Osteoblast (primary cell): ENCODE results near the gene CDC14B. TPM values are rescaled to one million over a fixed set of nuclear protein-coding genes. Genes with fewer than 3 reads are reported as not detected.

ENCODE experiments used
- DNase-seq: peaks from one replicate; pipeline ENCODE4 v3.0.0; 2011; ENCODE audit warnings: low spot score, mixed read lengths; ENCODE audit not compliant: insufficient read length; ENCODE audit errors: missing footprints
- H2AFZ ChIP-seq: 2 replicates; pipeline ENCODE4 v1.6.0; 2011; ENCODE audit warnings: mild to moderate bottlenecking, low read length
- H3K27ac ChIP-seq: 2 replicates; pipeline ENCODE4 v1.5.1; 2011; ENCODE audit warnings: mild to moderate bottlenecking, low read depth, low read length, moderate library complexity
- H3K27me3 ChIP-seq: 2 replicates; pipeline ENCODE4 v1.6.0; 2012; ENCODE audit warnings: mild to moderate bottlenecking, control low read depth, inconsistent platforms, low read length, moderate library complexity; ENCODE audit not compliant: insufficient read depth
- H3K36me3 ChIP-seq: 2 replicates; pipeline ENCODE4 v1.5.1; 2011; ENCODE audit warnings: mild to moderate bottlenecking, low read length, control low read depth, moderate library complexity; ENCODE audit not compliant: insufficient read depth
- H3K4me1 ChIP-seq: 2 replicates; pipeline ENCODE4 v1.5.1; 2011; ENCODE audit warnings: mild to moderate bottlenecking, low read length, control low read depth, moderate library complexity; ENCODE audit not compliant: insufficient read depth
- H3K4me2 ChIP-seq: 2 replicates; pipeline ENCODE4 v1.6.0; 2011; ENCODE audit warnings: mild to moderate bottlenecking, low read length; ENCODE audit not compliant: insufficient read depth
- H3K4me3 ChIP-seq: fragments of 200-600 bp; sonication (generic); 3 replicates; pipeline ENCODE4 v1.5.1; 2012; ENCODE audit warnings: mild to moderate bottlenecking, low read length, inconsistent platforms; ENCODE audit not compliant: insufficient read depth
- H3K79me2 ChIP-seq: 2 replicates; pipeline ENCODE4 v1.6.0; 2012; ENCODE audit warnings: mild to moderate bottlenecking, low read length, control low read depth, inconsistent platforms; ENCODE audit not compliant: insufficient read depth
- H3K9me3 ChIP-seq: 2 replicates; pipeline ENCODE4 v1.5.1; 2011; ENCODE audit warnings: low read depth, low read length, control low read depth
- H4K20me1 ChIP-seq: 2 replicates; pipeline ENCODE4 v1.6.0; 2012; ENCODE audit warnings: mild to moderate bottlenecking, low read length, control low read depth; ENCODE audit not compliant: insufficient read depth
- total RNA-seq: library from RNA; depleted of rRNA; stranded (reverse); fragments of >200 nt; gene quantifications from 2 replicates; pipeline ENCODE4 v1.2.3, GENCODE V29; 2012
- TF ChIP-seq, protein P1 (sequence below): IDR thresholded peaks from 2 replicates; pipeline ENCODE4 v1.5.1; 2011; ENCODE audit warnings: mild to moderate bottlenecking, low read depth, low read length, moderate library complexity; ENCODE audit errors: extremely low read depth

The CDC14B gene
- total RNA-seq, 1 donor, result 43.4 TPM

DNA sequence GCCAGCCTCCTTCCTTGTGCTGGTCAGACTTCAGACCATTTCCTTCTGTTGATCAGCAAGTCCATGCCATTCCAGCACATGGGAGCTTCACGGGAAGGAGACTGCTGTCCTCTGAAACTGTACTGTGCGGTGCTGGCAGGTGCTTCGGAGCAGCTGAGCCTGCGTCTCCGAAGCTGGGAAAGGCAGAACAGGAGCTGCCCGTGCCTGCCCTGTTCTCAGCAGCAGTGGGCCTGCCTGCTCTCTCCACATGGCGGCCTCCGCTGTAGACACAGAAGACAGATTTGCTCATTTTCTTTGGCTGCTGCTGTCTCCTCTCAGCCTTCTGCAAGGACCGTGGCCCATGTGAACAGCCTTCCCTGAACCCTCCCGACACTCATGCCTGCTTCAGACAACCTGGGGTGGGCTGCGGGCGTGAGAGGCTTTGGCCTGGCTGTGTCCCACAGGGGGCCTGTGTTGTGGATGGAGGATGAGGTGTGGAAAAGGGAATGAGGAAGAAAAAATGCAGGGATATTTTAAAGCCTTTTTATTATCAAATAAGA lies 126.6 kb downstream of the CDC14B start:
- peaks cover 31% of the 10 kb centered on the region for H3K36me3 ChIP-seq
- DNase-seq, result no peak
- peaks cover 13% of the 10 kb centered on the region for H3K4me1 ChIP-seq
- H4K20me1 ChIP-seq, result no peaks in the 10 kb centered on the region
- TF ChIP-seq, protein P1, sequence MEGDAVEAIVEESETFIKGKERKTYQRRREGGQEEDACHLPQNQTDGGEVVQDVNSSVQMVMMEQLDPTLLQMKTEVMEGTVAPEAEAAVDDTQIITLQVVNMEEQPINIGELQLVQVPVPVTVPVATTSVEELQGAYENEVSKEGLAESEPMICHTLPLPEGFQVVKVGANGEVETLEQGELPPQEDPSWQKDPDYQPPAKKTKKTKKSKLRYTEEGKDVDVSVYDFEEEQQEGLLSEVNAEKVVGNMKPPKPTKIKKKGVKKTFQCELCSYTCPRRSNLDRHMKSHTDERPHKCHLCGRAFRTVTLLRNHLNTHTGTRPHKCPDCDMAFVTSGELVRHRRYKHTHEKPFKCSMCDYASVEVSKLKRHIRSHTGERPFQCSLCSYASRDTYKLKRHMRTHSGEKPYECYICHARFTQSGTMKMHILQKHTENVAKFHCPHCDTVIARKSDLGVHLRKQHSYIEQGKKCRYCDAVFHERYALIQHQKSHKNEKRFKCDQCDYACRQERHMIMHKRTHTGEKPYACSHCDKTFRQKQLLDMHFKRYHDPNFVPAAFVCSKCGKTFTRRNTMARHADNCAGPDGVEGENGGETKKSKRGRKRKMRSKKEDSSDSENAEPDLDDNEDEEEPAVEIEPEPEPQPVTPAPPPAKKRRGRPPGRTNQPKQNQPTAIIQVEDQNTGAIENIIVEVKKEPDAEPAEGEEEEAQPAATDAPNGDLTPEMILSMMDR, result no peak
- no peaks in the 10 kb centered on the region for H3K79me2 ChIP-seq
- H3K4me3 ChIP-seq, result no peak overlapping the region
- no peak overlapping the region for H3K27ac ChIP-seq
- H3K4me2 ChIP-seq, result no peak overlapping the region
- H3K27me3 ChIP-seq, result no peaks in the 10 kb centered on the region
- H2AFZ ChIP-seq, result no peak overlapping the region
- H3K9me3 ChIP-seq, result no peaks in the 10 kb centered on the region

DNA sequence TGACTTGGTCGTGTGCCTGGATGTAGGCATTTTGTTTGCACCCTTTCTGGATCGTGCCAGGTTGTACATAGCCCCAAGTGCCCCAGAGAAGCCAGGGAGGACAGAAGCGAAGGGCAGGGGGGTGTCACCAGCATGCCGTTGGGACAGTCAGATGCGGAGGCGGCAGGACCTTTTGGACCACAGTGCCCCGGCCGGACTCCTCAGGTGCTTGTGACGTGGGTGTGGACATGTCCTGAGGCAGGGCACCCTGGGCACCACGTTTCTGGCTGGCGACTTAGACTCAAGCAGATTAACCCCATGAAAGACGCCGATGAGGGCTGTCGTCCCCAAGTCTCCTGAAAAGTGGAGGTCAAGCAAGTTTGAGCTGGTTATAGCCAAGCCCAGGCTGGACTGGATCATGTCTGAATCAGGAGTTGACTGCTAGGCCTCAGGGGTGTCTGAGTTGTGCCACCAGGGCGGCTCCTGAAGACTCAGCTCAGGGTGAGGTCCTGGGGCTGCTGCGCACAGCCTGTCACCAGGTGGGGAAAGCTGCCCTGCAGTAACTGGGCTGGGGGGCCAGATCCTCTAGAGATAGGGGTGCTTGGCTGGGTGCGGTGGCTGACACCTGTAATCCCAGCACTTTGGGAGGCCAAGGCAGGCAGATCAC lies 127.6 kb downstream of the CDC14B start:
- H4K20me1 ChIP-seq, result no peaks in the 10 kb centered on the region
- H3K27me3 ChIP-seq, result no peaks in the 10 kb centered on the region
- H3K36me3 ChIP-seq, result peaks cover 36% of the 10 kb centered on the region
- H3K27ac ChIP-seq, result no peak overlapping the region
- no peak for DNase-seq
- H3K9me3 ChIP-seq, result no peaks in the 10 kb centered on the region
- TF ChIP-seq, protein P1, result no peak
- H3K4me3 ChIP-seq, result no peak overlapping the region
- no peak overlapping the region for H3K4me2 ChIP-seq
- no peaks in the 10 kb centered on the region for H3K79me2 ChIP-seq
- H3K4me1 ChIP-seq, result peaks cover 14% of the 10 kb centered on the region
- no peak overlapping the region for H2AFZ ChIP-seq

- TF ChIP-seq, protein P1, result no peak
- H3K36me3 ChIP-seq, result peaks cover 36% of the 10 kb centered on the region
- H4K20me1 ChIP-seq, result no peaks in the 10 kb centered on the region
- H3K27ac ChIP-seq, result no peak overlapping the region
- no peak overlapping the region for H3K4me3 ChIP-seq
- no peak overlapping the region for H2AFZ ChIP-seq
- no peaks in the 10 kb centered on the region for H3K79me2 ChIP-seq
- no peak for DNase-seq
- H3K4me2 ChIP-seq, result no peak overlapping the region
- H3K4me1 ChIP-seq, result peaks cover 21% of the 10 kb centered on the region
- H3K27me3 ChIP-seq, result no peaks in the 10 kb centered on the region
- H3K9me3 ChIP-seq, result no peaks in the 10 kb centered on the region
Measured at GRCh38 chr9:96491079-96491879, 128.4 kb downstream of the CDC14B start.

DNA sequence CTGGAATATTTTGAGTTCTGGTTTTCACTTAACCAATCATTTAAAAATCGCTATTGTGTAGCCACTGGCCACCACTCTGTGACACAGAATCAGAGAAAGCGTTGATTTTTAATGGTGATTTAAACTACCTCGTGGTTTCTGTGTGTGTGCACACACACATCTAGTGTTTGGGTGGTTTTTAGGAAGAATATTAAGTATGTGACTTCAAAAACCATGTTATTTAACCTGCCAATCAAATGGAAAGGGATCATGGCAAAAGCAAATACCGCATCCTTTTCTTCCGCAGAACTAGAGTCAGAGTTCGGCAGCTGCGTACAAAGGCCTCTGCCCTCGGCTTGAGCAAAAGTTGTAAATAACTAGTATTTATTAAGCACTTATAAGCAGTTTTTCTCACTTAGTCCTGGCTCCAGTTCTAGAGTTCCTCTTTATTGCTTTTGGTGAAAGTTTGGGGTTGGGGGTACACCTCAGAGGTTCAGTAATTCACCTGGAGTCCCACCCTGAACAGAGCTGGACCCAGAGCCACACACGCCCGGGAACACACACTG lies 129.0 kb downstream of the CDC14B start:
- Histone ChIP-seq H3K4me3 (no peak overlapping the region), H3K9me3 (no peaks in the 10 kb centered on the region), H3K4me1 (peaks cover 22% of the 10 kb centered on the region), H3K4me2 (no peak overlapping the region), H3K27ac (no peak overlapping the region), H3K79me2 (no peaks in the 10 kb centered on the region), H3K36me3 (peaks cover 36% of the 10 kb centered on the region), H3K27me3 (no peaks in the 10 kb centered on the region), H2AFZ (no peak overlapping the region), H4K20me1 (no peaks in the 10 kb centered on the region)
- DNase-seq, result no peak
- TF ChIP-seq, protein P1, result no peak
